ENCODE measurements around the gene GJA1.

- TF ChIP-seq POLR2A (IDR thresholded peaks at IDR 0.05; ENCODE audit: low read length) (no peak), GATA1 (IDR thresholded peaks at IDR 0.05; ENCODE audit: low read depth, low read length) (no peak)
These were observed 920 bp downstream of the GJA1 start for GRCh38 chr6:121436274-121436857.

All from erythroblast (primary cell).